ENCODE results near the gene SOBP. TPM values are rescaled to one million over a fixed set of nuclear protein-coding genes. Genes with fewer than 3 reads are reported as not detected.

SOBP gene
- total and polyA plus RNA-seq, 9 donors = 8.7 to 31.3 (median 25.8) TPM

GRCh38 chr6:107536180-107536961 is 46.5 kb downstream of the SOBP start:
- Histone ChIP-seq H3K4me3 (no peak overlapping the region), H3K27me3 (no peaks in the 10 kb centered on the region), H3K27ac (no peak overlapping the region), H3K36me3 (no peaks in the 10 kb centered on the region), H3K4me1 (ENCODE audit: insufficient read depth) (peaks cover 6% of the 10 kb centered on the region), H3K9me3 (no peaks in the 10 kb centered on the region)
- DNase-seq = no peak
- intact Hi-C loops (cut with DNase I) = no loop called here
- WGBS, 3 donors = 77 to 86% (median 84%) methylated on average over 6 of the region's 6 CpGs
- TF ChIP-seq POLR2A (IDR thresholded peaks at IDR 0.05) (no peak), CTCF (IDR thresholded peaks at IDR 0.05) (no peak)

- Histone ChIP-seq H3K27ac (no peak overlapping the region), H3K4me3 (no peak overlapping the region), H3K36me3 (no peaks in the 10 kb centered on the region), H3K4me1 (ENCODE audit: insufficient read depth) (peaks cover 6% of the 10 kb centered on the region), H3K27me3 (no peaks in the 10 kb centered on the region), H3K9me3 (no peaks in the 10 kb centered on the region)
- intact Hi-C loops (cut with DNase I) = no loop called here
- TF ChIP-seq EP300 (IDR thresholded peaks at IDR 0.05) = no peak
- TF ChIP-seq POLR2A (IDR thresholded peaks at IDR 0.05) = no peak
- no peak for TF ChIP-seq CTCF (IDR thresholded peaks at IDR 0.05)
- DNase-seq = no peak
- 94 to 97% (median 94%) methylated on average over 3 of the region's 3 CpGs for WGBS, 3 donors
Measured at GRCh38 chr6:107537559-107537958, 47.6 kb downstream of the SOBP start.

GRCh38 chr6:107538856-107539387 is 49.0 kb downstream of the SOBP start:
- Histone ChIP-seq H3K4me1 (ENCODE audit: insufficient read depth) (peaks cover 6% of the 10 kb centered on the region), H3K4me3 (no peak overlapping the region), H3K36me3 (no peaks in the 10 kb centered on the region), H3K27ac (no peak overlapping the region), H3K27me3 (no peaks in the 10 kb centered on the region), H3K9me3 (no peaks in the 10 kb centered on the region)
- intact Hi-C loops (cut with DNase I) = no loop called here
- TF ChIP-seq CTCF (IDR thresholded peaks at IDR 0.05) (no peak), EP300 (IDR thresholded peaks at IDR 0.05) (no peak), POLR2A (IDR thresholded peaks at IDR 0.05) (no peak)
- DNase-seq = no peak
- WGBS, 3 donors = 89 to 95% (median 91%) methylated on average over 4 of the region's 4 CpGs

DNA sequence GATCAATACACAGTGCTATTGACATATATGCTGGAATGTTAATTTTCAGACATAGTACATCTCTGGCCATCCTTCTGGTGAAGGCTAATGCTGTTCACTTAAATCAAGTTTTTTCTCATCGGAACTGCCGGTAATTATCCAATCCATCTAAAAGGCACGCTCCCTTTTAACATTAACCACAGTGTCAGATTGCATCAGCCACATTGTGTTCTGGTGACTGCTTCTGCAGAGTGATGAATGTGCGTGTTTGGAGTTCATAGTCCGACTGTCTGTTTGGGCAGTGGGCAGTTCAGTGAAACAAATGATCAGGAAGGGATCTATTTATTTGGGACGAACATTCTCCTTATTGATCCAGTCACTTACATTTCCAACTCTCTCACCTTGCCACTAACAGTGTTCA is 49.5 kb downstream of the SOBP start:
- Histone ChIP-seq H3K4me3 (no peak overlapping the region), H3K36me3 (no peaks in the 10 kb centered on the region), H3K27me3 (no peaks in the 10 kb centered on the region), H3K4me1 (ENCODE audit: insufficient read depth) (peaks cover 6% of the 10 kb centered on the region), H3K9me3 (no peaks in the 10 kb centered on the region), H3K27ac (no peak overlapping the region)
- intact Hi-C loops (cut with DNase I) = no loop called here
- no peak for DNase-seq
- 93 to 96% (median 94%) methylated on average over 6 of the region's 6 CpGs for WGBS, 3 donors
- TF ChIP-seq CTCF (IDR thresholded peaks at IDR 0.05) (no peak), POLR2A (IDR thresholded peaks at IDR 0.05) (no peak), EP300 (IDR thresholded peaks at IDR 0.05) (no peak)
